RWPE2 (cell line): ENCODE measurements around the gene PGBD1.

Experiments used
- ATAC-seq: fragments of 200-7000 bp; cut with Tn5 transposase; 3 replicates; pipeline ENCODE4 v1.9.1; 2021; ENCODE audit warnings: low read depth
- DNase-seq: peaks from one replicate; pipeline ENCODE4 v3.0.0-alpha.2; 2020; ENCODE audit warnings: low spot score
- H3K27ac ChIP-seq: fragments of 450-650 bp; 2 replicates; pipeline ENCODE4 v1.5.1; 2017; ENCODE audit warnings: mild to moderate bottlenecking; ENCODE audit not compliant: poor library complexity, severe bottlenecking
- H3K27me3 ChIP-seq: fragments of 250-450 bp; sonication (Bioruptor Pico); 2 replicates; pipeline ENCODE4 v1.5.1; 2021; ENCODE audit warnings: mild to moderate bottlenecking, moderate library complexity; ENCODE audit not compliant: insufficient read depth, poor library complexity, severe bottlenecking
- H3K36me3 ChIP-seq: fragments of 250-450 bp; sonication (Bioruptor Pico); 2 replicates; pipeline ENCODE4 v1.5.1; 2020; ENCODE audit warnings: low read depth, mild to moderate bottlenecking, moderate library complexity
- H3K4me1 ChIP-seq: fragments of 250-450 bp; sonication (Bioruptor Pico); 2 replicates; pipeline ENCODE4 v1.5.1; 2021; ENCODE audit warnings: mild to moderate bottlenecking, moderate library complexity; ENCODE audit not compliant: insufficient read depth, poor library complexity, severe bottlenecking
- H3K4me3 ChIP-seq: fragments of 250-450 bp; sonication (Bioruptor Pico); 2 replicates; pipeline ENCODE4 v1.5.1; 2021; ENCODE audit warnings: mild to moderate bottlenecking, moderate library complexity; ENCODE audit not compliant: severe bottlenecking
- H3K9me3 ChIP-seq: fragments of 250-450 bp; sonication (Bioruptor Pico); 2 replicates; pipeline ENCODE4 v1.5.1; 2021; ENCODE audit warnings: mild to moderate bottlenecking, moderate library complexity; ENCODE audit not compliant: severe bottlenecking
- TF ChIP-seq, protein P1 (sequence below): fragments of 450-650 bp; IDR thresholded peaks from one replicate; pipeline ENCODE4 v1.5.1; 2017; ENCODE audit warnings: mild to moderate bottlenecking, moderate library complexity; ENCODE audit not compliant: poor library complexity, severe bottlenecking

PGBD1 gene

GRCh38 chr6:28269492-28269891 is 11.9 kb upstream of the PGBD1 start:
- Histone ChIP-seq H3K36me3 (peaks cover 19% of the 10 kb centered on the region), H3K9me3 (no peaks in the 10 kb centered on the region), H3K4me1 (peaks cover 23% of the 10 kb centered on the region), H3K27ac (peak overlapping the region; percentile 58), H3K4me3 (no peak overlapping the region), H3K27me3 (no peaks in the 10 kb centered on the region)
- TF ChIP-seq, protein P1, sequence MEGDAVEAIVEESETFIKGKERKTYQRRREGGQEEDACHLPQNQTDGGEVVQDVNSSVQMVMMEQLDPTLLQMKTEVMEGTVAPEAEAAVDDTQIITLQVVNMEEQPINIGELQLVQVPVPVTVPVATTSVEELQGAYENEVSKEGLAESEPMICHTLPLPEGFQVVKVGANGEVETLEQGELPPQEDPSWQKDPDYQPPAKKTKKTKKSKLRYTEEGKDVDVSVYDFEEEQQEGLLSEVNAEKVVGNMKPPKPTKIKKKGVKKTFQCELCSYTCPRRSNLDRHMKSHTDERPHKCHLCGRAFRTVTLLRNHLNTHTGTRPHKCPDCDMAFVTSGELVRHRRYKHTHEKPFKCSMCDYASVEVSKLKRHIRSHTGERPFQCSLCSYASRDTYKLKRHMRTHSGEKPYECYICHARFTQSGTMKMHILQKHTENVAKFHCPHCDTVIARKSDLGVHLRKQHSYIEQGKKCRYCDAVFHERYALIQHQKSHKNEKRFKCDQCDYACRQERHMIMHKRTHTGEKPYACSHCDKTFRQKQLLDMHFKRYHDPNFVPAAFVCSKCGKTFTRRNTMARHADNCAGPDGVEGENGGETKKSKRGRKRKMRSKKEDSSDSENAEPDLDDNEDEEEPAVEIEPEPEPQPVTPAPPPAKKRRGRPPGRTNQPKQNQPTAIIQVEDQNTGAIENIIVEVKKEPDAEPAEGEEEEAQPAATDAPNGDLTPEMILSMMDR, result no peak
- ATAC-seq (peak; percentile 74), DNase-seq (no peak)

DNA sequence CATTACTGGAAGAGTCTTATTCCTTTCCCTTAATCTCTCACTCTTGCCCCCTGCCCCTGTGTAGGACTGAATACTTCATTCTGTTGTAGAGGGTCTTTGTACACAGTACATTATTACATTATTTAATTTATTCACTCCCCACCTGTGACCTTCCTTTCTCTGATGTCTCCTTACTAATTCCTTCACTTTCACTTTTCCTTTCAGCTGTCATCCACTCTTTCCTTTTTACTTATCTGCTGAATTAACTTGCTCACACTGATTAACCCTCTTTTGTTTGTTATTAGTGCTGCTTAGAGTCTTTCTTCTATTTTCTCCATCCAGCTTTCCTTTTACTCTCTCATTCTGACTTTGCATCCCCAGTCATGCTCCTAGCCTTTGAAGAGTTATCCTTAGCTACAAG is 6.5 kb upstream of the PGBD1 start:
- H3K4me3 ChIP-seq, result no peak overlapping the region
- DNase-seq (no peak), ATAC-seq (no peak)
- H3K27me3 ChIP-seq, result no peaks in the 10 kb centered on the region
- no peaks in the 10 kb centered on the region for H3K9me3 ChIP-seq
- TF ChIP-seq, protein P1, result no peak
- H3K36me3 ChIP-seq, result peaks cover 23% of the 10 kb centered on the region
- H3K4me1 ChIP-seq, result peaks cover under 1% of the 10 kb centered on the region
- H3K27ac ChIP-seq, result no peak overlapping the region

DNA sequence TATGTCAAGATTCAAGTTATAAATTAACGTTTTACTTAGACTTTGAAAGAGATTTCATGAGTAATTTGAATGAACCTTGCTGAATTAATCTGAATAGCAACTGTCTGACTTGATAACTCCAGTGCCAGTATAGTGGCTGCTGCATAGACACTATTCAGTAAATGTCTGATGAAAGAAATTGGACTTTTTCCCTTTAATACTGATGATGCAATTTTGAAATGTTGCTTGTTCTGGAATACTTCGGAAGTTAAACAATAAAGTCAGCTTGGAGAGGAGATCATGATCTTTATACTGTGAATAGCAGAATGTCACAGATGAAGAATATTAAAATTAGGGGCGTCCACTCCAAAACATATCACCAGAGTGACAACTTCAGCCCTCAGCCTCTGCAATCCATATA is 3.6 kb upstream of the PGBD1 start:
- Histone ChIP-seq H3K9me3 (no peaks in the 10 kb centered on the region), H3K27me3 (no peaks in the 10 kb centered on the region), H3K4me3 (no peak overlapping the region), H3K27ac (no peak overlapping the region), H3K4me1 (peaks cover 6% of the 10 kb centered on the region), H3K36me3 (peaks cover 17% of the 10 kb centered on the region)
- TF ChIP-seq, protein P1, result no peak
- no peak for DNase-seq
- ATAC-seq, result no peak

DNA sequence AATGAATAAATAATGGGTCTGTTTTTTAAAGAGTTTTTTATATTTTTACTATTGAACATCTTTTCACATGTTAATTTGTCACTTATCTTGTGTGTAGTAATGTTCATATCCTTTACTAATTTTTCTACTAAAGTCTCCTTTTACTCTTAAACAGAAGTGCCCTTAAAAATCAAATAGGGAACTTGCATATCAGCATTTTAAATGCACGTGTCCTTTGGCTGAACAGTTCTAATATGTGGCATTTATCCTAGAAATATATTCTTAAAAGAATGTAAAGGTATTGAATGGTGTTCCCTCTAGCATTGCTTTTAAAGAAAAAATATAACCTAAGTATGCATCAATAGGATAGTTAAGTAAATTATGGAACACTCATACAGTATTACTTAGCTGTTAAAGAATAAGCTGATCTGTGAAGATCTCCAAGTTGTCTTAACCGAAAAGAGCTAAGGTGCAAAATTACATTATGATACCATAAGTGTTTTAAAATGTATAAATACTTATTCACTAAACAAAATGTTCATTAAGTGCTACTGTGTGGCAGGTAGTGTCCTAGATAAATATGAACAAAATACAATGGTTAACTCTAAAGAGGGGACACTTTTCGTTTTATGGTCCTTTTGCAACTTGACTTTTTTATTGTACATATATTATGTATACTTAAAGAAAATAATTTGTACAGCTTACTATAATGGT is 631 bp upstream of the PGBD1 start:
- DNase-seq (no peak), ATAC-seq (no peak; the same call in 2 of the 3 replicates)
- Histone ChIP-seq H3K27ac (no peak overlapping the region), H3K4me1 (peaks cover 6% of the 10 kb centered on the region), H3K4me3 (peak overlapping the region; percentile 73), H3K36me3 (peaks cover 26% of the 10 kb centered on the region), H3K27me3 (no peaks in the 10 kb centered on the region), H3K9me3 (no peaks in the 10 kb centered on the region)
- TF ChIP-seq, protein P1, result no peak

DNA sequence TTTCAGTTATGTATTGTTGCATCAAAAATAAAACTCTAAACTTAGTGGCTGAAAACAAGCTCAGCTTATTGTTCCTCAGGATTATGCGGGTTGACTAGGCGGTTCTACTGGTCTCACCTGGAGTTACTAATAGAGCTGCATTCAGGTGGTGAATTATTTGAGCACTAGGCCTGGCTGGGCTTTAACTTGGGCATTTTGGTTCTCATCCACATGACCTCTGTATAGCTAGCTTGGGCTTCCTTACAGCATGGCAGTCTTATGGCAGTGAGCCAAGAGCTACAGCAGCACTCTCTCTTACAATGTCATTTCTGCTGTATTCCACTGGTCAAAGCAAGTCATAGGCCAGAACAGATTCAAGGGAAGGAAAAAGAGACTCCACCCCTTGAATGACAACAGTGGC is 1.6 kb downstream of the PGBD1 start:
- Histone ChIP-seq H3K27ac (no peak overlapping the region), H3K9me3 (no peaks in the 10 kb centered on the region), H3K4me3 (no peak overlapping the region), H3K36me3 (peaks cover 36% of the 10 kb centered on the region), H3K4me1 (peaks cover 6% of the 10 kb centered on the region), H3K27me3 (no peaks in the 10 kb centered on the region)
- ATAC-seq (no peak), DNase-seq (no peak)
- TF ChIP-seq, protein P1, result no peak
